HG02759 (cell line): ENCODE data around the gene GSTCD.
"Not testable (repeated sequence)": the region's sequence is repeated elsewhere in the genome, so short reads cannot be mapped to it uniquely, and the experiment has no call there.

Source experiments
- ATAC-seq: cut with Tn5 transposase; IDR thresholded peaks from one replicate; pipeline ENCODE4 v1.9.1; 2021; ENCODE audit warnings: mild to moderate bottlenecking, moderate library complexity; ENCODE audit not compliant: unreplicated experiment

GSTCD gene

GRCh38 chr4:105805501-105806120, 97.0 kb downstream of the GSTCD start:
- ATAC-seq, result no peak

- no peak for ATAC-seq
Observed at GRCh38 chr4:105807496-105807895, 98.9 kb downstream of the GSTCD start.

- no peak for ATAC-seq
Observed at GRCh38 chr4:105808030-105808749, 99.6 kb downstream of the GSTCD start.

GRCh38 chr4:105808750-105809041, 100.1 kb downstream of the GSTCD start:
- no peak for ATAC-seq

- ATAC-seq, result no peak
Observed at GRCh38 chr4:105815701-105816100, 107.1 kb downstream of the GSTCD start.

- ATAC-seq, result no peak
Observed at GRCh38 chr4:105822061-105822460, 113.5 kb downstream of the GSTCD start.

GRCh38 chr4:105828074-105828473, 119.5 kb downstream of the GSTCD start:
- no peak for ATAC-seq

- ATAC-seq, result no peak
Observed at GRCh38 chr4:105831189-105831588, 122.6 kb downstream of the GSTCD start.

- no peak for ATAC-seq
Observed at GRCh38 chr4:105835177-105835576, 126.6 kb downstream of the GSTCD start.

GRCh38 chr4:105836537-105836936, 128.0 kb downstream of the GSTCD start:
- ATAC-seq, result no peak

GRCh38 chr4:105837037-105837436, 128.5 kb downstream of the GSTCD start:
- no peak for ATAC-seq

- no peak for ATAC-seq
Observed at GRCh38 chr4:105838082-105838481, 129.5 kb downstream of the GSTCD start.

GRCh38 chr4:105840426-105841174, 132.0 kb downstream of the GSTCD start:
- no peak for ATAC-seq

- ATAC-seq, result no peak
Observed at GRCh38 chr4:105843941-105844340, 135.4 kb downstream of the GSTCD start.

GRCh38 chr4:105845559-105845958, 137.0 kb downstream of the GSTCD start:
- no peak for ATAC-seq

GRCh38 chr4:105848359-105848758, 139.8 kb downstream of the GSTCD start:
- ATAC-seq, result not testable (repeated sequence)

GRCh38 chr4:105851196-105851595, 142.6 kb downstream of the GSTCD start:
- no peak for ATAC-seq

- not testable (repeated sequence) for ATAC-seq
Observed at GRCh38 chr4:105852230-105852629, 143.6 kb downstream of the GSTCD start.

GRCh38 chr4:105858466-105859040, 150.0 kb downstream of the GSTCD start:
- ATAC-seq, result no peak

GRCh38 chr4:105859233-105859632, 150.6 kb downstream of the GSTCD start:
- ATAC-seq, result peak; percentile 44

GRCh38 chr4:105870963-105871362, 162.4 kb downstream of the GSTCD start:
- ATAC-seq, result no peak

GRCh38 chr4:105871997-105872396, 163.4 kb downstream of the GSTCD start:
- ATAC-seq, result no peak
